ENCODE results near the gene APOC3. TPM values are rescaled to one million over a fixed set of nuclear protein-coding genes. Genes with fewer than 3 reads are reported as not detected.

The APOC3 gene
- polyA plus RNA-seq, 1 donor (not counting 4 experiments of a cell fraction or from before 2014, with no cell fraction given), result not detected

DNA sequence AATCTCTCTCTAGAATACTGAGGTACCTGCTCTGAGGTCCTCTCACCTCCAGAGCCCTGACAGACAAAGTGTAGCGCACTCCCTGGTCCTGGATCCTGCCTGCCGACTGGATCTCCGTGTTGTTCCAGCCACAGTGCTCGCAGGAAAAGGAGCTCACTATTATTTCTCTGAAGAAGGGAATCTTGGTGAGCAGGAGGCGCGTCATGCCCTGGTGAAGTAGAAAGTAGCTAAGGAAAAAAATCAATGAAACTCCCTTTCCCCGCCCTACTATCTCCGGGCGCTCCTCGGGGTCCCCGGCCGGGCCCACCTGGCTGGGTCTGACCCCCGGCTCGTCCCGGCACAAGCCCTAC lies 42.3 kb upstream of the APOC3 start:
- peaks cover 15% of the 10 kb centered on the region for H3K79me2 ChIP-seq (ENCODE audit: control insufficient read depth, insufficient read depth, low read length)
- H4K20me1 ChIP-seq (ENCODE audit: control insufficient read depth, extremely low read depth, insufficient read depth, low read length), result no peaks in the 10 kb centered on the region
- DNase-seq (ENCODE audit: low read depth, low spot score), result no peak
- H3K27ac ChIP-seq (ENCODE audit: control insufficient read depth, insufficient read depth, low read length), result peak overlapping the region; percentile 74
- FAIRE-seq, result no peak
- peaks cover 18% of the 10 kb centered on the region for H3K4me1 ChIP-seq (ENCODE audit: control insufficient read depth, extremely low read depth, insufficient read depth, low read length)
- peak overlapping the region; percentile 47 for H2AFZ ChIP-seq (ENCODE audit: control insufficient read depth, low read length)
- peak overlapping the region; percentile 88 to 90 (median 89) for H3K4me3 ChIP-seq (ENCODE audit: control insufficient read depth in 2 of 3, extremely low read depth in 1 of 3, insufficient read depth in 2 of 3, low read depth in 1 of 3, low read length in 3 of 3)
- peaks cover 27 to 38% of the 10 kb centered on the region in 2 experiments for H3K36me3 ChIP-seq (ENCODE audit: control insufficient read depth in 2 of 2, extremely low read depth in 1 of 2, insufficient read depth in 2 of 2, low read length in 2 of 2)
- TF ChIP-seq, protein P1, sequence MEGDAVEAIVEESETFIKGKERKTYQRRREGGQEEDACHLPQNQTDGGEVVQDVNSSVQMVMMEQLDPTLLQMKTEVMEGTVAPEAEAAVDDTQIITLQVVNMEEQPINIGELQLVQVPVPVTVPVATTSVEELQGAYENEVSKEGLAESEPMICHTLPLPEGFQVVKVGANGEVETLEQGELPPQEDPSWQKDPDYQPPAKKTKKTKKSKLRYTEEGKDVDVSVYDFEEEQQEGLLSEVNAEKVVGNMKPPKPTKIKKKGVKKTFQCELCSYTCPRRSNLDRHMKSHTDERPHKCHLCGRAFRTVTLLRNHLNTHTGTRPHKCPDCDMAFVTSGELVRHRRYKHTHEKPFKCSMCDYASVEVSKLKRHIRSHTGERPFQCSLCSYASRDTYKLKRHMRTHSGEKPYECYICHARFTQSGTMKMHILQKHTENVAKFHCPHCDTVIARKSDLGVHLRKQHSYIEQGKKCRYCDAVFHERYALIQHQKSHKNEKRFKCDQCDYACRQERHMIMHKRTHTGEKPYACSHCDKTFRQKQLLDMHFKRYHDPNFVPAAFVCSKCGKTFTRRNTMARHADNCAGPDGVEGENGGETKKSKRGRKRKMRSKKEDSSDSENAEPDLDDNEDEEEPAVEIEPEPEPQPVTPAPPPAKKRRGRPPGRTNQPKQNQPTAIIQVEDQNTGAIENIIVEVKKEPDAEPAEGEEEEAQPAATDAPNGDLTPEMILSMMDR (optimal IDR thresholded peaks at IDR 0.05 in 1 of 3, IDR thresholded peaks at IDR 0.05 in 1 of 3, conservative IDR thresholded peaks at IDR 0.05 in 1 of 3; ENCODE audit: extremely low read depth in 1 of 3, insufficient read depth in 2 of 3, low read length in 3 of 3), result no peak
- TF ChIP-seq EZH2 (IDR thresholded peaks at IDR 0.05; ENCODE audit: low read length), result no peak
- H3K27me3 ChIP-seq (ENCODE audit: control insufficient read depth, extremely low read depth, insufficient read depth, low read length), result no peaks in the 10 kb centered on the region
- H3K9me1 ChIP-seq (ENCODE audit: control insufficient read depth, extremely low read depth, insufficient read depth, low read length), result no peaks in the 10 kb centered on the region
- dilution Hi-C loops (cut with MboI; ENCODE audit: extremely low pct_ligation_motif_present, low sequenced_read_pairs), result no loop called here
- no peaks in the 10 kb centered on the region for H3K9me3 ChIP-seq (ENCODE audit: control insufficient read depth, low read depth, low read length)
- peak overlapping the region; percentile 84 for H3K9ac ChIP-seq (ENCODE audit: control insufficient read depth, extremely low read depth, insufficient read depth, low read length)
- peak overlapping the region; percentile 91 for H3K4me2 ChIP-seq (ENCODE audit: control insufficient read depth, extremely low read depth, insufficient read depth, low read depth, low read length)

DNA sequence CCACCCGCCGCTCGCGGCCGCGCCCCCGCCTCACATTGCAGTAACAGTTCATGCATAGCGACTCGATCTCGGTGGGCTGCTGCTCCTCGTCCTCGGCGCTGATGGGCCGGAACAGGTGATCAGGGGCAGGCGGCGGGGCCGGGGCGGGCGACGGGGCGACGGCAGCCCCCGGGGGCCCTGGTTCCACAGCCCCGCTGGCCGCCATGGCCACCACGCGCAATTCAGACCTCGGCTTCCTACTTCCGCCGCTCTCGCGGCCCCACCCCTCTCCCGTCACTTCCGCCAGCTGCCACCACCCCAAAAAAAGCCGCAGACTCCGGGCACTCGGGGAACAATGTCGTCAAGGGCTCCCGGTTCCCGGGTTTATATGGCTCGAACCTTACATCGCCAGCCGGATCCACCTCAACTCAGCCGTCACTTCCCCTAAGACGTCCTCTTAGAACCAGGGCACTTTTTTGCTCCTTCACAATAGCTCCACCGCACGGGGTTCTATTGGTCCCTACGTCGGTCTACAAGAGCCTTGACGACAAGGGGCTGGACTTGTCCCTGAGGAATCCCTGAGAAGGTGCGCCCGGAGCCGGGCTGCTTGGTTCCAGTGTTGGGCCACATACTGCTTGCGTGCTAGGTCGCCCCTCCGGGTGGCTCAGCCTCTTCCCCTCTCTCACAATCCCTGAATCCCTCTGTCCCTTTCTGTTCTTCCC lies 41.8 kb upstream of the APOC3 start, which contains the start of gene ZPR1:
Gene ZPR1 (minus strand): TSS at position 238 of the 701 bp plus-strand sequence. CDS start 33 bp downstream, at position 205.
- FAIRE-seq (no peak), DNase-seq (ENCODE audit: low read depth, low spot score) (no peak)
- peak within 1 kb of the TSS; percentile 98 for H2AFZ ChIP-seq (ENCODE audit: control insufficient read depth, low read length)
- no peaks in the 10 kb centered on the region for H3K27me3 ChIP-seq (ENCODE audit: control insufficient read depth, extremely low read depth, insufficient read depth, low read length)
- TF ChIP-seq, protein P1 (optimal IDR thresholded peaks at IDR 0.05 in 1 of 3, IDR thresholded peaks at IDR 0.05 in 1 of 3, conservative IDR thresholded peaks at IDR 0.05 in 1 of 3; ENCODE audit: extremely low read depth in 1 of 3, insufficient read depth in 2 of 3, low read length in 3 of 3), result no peak
- no peak for TF ChIP-seq EZH2 (IDR thresholded peaks at IDR 0.05; ENCODE audit: low read length)
- peak within 1 kb of the TSS; percentile 74 for H3K27ac ChIP-seq (ENCODE audit: control insufficient read depth, insufficient read depth, low read length)
- H3K9ac ChIP-seq (ENCODE audit: control insufficient read depth, extremely low read depth, insufficient read depth, low read length), result peak within 1 kb of the TSS; percentile 84
- H3K36me3 ChIP-seq (ENCODE audit: control insufficient read depth in 2 of 2, extremely low read depth in 1 of 2, insufficient read depth in 2 of 2, low read length in 2 of 2), result peaks cover 26 to 34% of the 10 kb centered on the region in 2 experiments
- peak within 1 kb of the TSS; percentile 88 to 90 (median 89) for H3K4me3 ChIP-seq (ENCODE audit: control insufficient read depth in 2 of 3, extremely low read depth in 1 of 3, insufficient read depth in 2 of 3, low read depth in 1 of 3, low read length in 3 of 3)
- no peaks in the 10 kb centered on the region for H4K20me1 ChIP-seq (ENCODE audit: control insufficient read depth, extremely low read depth, insufficient read depth, low read length)
- peak within 1 kb of the TSS; percentile 97 for H3K4me2 ChIP-seq (ENCODE audit: control insufficient read depth, extremely low read depth, insufficient read depth, low read depth, low read length)
- no peaks in the 10 kb centered on the region for H3K9me1 ChIP-seq (ENCODE audit: control insufficient read depth, extremely low read depth, insufficient read depth, low read length)
- peaks cover 15% of the 10 kb centered on the region for H3K79me2 ChIP-seq (ENCODE audit: control insufficient read depth, insufficient read depth, low read length)
- no peaks in the 10 kb centered on the region for H3K9me3 ChIP-seq (ENCODE audit: control insufficient read depth, low read depth, low read length)
- peaks cover 23% of the 10 kb centered on the region for H3K4me1 ChIP-seq (ENCODE audit: control insufficient read depth, extremely low read depth, insufficient read depth, low read length)
- dilution Hi-C loops (cut with MboI; ENCODE audit: extremely low pct_ligation_motif_present, low sequenced_read_pairs), result no loop called here

All from keratinocyte (primary cell).